HL-60 (cell line): ENCODE data around the gene CNPY2.

ENCODE experiments used
- CTCF ChIP-seq: IDR thresholded peaks from one replicate; pipeline ENCODE4 v1.5.1; 2011; ENCODE audit warnings: low read length, control low read depth, inconsistent platforms; ENCODE audit not compliant: insufficient read depth
- GABPA ChIP-seq: IDR thresholded peaks from 2 replicates; pipeline ENCODE4 v1.6.1; 2012; ENCODE audit warnings: low read depth
- POLR2AphosphoS5 ChIP-seq: IDR thresholded peaks from 2 replicates; pipeline ENCODE4 v1.6.1; 2012; ENCODE audit warnings: low read depth
- TF ChIP-seq, protein P1 (sequence below): IDR thresholded peaks from 2 replicates; pipeline ENCODE4 v1.6.1; 2012; ENCODE audit warnings: low read depth; ENCODE audit not compliant: insufficient replicate concordance

GRCh38 chr12:56282030-56282429, 33.8 kb downstream of the CNPY2 start:
- TF ChIP-seq CTCF (no peak), GABPA (no peak), POLR2AphosphoS5 (no peak)
- TF ChIP-seq, protein P1, sequence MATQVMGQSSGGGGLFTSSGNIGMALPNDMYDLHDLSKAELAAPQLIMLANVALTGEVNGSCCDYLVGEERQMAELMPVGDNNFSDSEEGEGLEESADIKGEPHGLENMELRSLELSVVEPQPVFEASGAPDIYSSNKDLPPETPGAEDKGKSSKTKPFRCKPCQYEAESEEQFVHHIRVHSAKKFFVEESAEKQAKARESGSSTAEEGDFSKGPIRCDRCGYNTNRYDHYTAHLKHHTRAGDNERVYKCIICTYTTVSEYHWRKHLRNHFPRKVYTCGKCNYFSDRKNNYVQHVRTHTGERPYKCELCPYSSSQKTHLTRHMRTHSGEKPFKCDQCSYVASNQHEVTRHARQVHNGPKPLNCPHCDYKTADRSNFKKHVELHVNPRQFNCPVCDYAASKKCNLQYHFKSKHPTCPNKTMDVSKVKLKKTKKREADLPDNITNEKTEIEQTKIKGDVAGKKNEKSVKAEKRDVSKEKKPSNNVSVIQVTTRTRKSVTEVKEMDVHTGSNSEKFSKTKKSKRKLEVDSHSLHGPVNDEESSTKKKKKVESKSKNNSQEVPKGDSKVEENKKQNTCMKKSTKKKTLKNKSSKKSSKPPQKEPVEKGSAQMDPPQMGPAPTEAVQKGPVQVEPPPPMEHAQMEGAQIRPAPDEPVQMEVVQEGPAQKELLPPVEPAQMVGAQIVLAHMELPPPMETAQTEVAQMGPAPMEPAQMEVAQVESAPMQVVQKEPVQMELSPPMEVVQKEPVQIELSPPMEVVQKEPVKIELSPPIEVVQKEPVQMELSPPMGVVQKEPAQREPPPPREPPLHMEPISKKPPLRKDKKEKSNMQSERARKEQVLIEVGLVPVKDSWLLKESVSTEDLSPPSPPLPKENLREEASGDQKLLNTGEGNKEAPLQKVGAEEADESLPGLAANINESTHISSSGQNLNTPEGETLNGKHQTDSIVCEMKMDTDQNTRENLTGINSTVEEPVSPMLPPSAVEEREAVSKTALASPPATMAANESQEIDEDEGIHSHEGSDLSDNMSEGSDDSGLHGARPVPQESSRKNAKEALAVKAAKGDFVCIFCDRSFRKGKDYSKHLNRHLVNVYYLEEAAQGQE: no peak
